GM18858 (cell line): ENCODE data around the gene COA1.
"Not testable (repeated sequence)": the region's sequence is repeated elsewhere in the genome, so short reads cannot be mapped to it uniquely, and the experiment has no call there.

Source experiments
- ATAC-seq: cut with Tn5 transposase; IDR thresholded peaks from one replicate; pipeline ENCODE4 v1.9.1; 2021; ENCODE audit not compliant: unreplicated experiment

COA1 gene

DNA sequence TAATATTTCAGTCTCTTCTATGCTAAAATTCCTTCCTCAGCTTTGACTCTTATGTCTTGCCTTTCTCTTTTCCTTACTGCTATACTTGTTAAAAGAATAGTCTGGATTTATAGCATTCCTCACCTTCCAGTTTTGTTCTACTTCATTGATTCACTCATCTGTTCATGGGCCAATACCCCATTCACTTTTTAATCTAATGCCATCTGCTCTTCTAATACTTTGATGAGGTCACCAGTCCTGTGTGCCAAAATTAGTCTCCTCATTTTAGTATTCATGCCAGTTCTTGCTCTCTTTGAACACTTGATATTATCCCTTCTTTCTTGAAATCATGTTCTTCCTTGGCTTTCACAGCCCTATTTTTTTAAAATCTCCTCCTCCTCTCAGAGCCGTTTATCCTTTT lies 127.1 kb downstream of the COA1 start:
- no peak for ATAC-seq

DNA sequence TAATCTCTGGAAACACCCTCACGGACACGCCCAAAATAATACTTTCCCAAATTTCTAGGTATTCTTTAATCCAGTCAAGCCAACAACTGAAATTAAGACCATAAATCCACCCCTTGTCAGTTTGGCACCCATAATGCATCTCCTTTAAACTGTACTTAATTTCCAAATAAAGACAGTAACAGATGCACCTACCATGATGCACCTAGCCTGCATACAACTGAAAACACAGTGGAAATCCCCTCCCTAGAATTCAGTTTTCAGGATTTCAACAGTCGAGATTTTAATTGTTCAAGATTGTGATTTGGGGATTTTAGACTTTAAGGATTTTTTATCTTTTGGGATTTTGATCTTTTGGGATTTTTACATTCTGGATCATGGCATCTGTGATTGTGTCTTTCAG lies 129.3 kb downstream of the COA1 start:
- no peak for ATAC-seq

DNA sequence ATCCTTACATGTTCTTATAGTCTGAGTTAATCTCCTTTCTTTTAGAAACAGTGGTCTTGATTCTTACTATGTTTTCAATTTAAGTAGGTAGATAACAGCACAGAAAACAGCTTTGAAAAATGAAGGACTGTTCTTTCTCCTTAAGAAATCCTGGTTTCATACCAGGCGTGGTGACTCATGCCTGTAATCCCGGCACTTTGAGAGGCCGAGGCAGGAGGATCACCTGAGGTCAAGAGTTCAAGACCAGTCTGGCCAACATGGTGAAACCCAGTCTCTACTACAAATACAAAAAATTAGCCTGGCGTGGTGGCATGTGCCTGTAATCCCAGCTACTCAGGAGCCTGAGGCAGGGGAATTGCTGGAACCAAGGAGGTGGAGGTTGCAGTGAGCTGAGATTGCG lies 132.9 kb downstream of the COA1 start:
- ATAC-seq: not testable (repeated sequence)

DNA sequence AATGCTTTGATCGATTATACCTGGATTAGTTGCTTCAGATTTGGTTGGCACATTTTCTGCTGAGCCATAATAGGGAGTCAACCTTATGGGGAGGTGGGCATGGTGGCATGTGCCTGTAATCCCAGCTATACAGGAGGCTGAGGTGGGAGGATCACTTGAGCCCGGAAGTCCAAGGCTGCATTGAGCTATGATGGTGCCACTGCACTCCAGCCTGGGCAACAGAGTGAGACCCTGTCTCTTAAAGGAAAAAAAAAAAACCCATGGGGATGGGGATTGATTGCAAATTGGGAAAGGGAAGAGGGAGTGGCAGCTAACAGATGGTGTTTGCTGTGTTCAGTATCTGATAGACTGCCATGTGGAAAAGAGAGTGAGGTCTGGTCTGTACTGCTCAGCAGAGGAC lies 135.3 kb downstream of the COA1 start:
- ATAC-seq: no peak

DNA sequence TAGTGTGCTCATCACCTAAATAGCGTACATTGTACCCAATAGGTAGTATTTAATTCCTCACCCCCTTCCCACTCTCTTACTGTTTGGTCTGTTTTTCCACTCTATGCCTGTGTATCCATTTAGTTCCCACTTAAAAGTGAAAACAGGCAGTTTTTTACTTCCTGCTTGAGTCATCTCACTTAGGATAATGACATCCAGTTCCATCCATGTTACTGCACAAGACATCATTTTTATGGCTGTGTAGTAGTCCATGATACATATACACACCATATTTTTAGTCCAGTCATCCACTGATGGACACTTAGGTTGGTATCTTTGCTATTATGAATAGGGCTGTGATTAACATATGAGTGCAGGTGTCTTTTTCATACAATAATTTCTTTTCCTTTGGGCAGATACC lies 136.3 kb downstream of the COA1 start:
- no peak for ATAC-seq

DNA sequence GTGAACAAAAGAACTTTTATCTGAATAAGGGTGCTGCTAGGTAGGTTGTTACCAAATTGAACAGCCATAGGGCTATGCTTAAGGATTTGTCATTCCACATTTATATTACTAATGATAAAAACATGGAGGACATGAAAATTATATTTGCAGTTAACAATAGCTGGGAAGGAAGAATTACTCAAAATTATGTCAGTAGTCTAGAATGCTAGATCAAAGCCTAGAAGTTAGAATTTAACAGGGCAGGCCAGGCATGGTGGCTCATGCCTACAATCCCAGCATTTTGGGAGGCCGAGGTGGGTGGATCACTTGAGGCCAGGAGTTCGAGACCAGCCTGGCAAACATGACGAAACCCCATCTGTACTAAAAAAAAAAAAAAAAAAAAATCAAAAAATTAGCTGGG lies 137.0 kb downstream of the COA1 start:
- no peak for ATAC-seq

DNA sequence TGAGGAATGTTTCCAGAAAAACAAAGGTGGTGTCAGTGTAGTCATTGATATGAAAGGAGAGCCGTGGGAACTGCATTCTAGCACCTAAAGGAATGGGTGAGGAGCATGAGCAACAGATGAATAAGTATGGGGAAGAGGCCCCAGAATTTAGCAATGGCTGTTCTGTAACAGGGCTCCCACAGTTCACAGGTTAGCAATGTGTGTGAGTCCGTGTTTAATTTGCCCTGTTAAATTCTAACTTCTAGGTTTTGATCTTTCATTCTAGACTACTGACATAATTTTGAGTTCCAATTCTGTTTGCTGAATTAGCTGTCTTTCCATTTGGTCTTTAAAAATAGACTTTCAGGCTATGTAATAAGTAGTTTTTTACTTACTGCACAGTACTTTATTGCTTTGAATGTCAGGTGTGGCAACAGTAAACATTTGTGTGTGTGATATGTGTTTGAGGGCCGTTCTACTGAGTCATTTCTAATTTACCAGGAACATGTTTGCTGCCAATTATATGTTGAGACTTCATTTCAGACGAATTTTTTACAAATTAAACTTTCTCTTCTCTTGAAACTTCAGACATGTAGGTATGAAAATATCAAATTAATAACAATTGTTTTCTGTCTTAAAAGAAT lies 137.7 kb downstream of the COA1 start:
- ATAC-seq: no peak

DNA sequence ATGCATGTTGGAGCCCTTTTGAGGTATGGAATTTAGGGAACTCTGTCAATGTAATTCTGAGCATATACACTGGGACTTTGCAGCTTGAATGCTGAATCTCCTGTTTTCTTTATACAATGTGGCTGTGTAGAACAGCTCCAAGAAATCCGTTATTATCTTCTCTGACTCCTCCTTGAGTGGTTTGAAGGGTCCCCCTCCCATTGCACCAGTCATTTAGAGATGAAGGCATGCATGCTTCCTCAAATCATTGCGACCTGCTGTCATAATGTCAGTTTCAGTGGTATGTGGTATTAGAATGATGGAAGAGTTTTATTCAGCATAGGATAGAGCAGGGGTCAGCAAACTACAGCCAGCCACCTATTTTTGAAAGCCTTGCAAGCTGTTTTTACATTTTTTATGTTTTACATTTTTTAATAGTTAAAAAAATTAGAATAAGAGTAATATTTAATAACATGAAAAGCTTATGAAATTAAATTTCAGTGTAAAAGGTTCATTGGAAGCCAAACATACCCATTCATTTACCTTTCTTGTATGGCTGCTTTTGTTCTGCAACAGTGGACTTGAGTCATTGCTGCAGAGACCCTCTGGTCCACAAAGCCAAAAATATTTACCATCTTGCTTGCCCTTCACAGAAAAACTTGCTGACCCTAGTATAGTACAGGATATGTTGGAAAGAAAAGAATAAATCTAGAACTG lies 138.3 kb downstream of the COA1 start:
- ATAC-seq: peak; percentile 70

DNA sequence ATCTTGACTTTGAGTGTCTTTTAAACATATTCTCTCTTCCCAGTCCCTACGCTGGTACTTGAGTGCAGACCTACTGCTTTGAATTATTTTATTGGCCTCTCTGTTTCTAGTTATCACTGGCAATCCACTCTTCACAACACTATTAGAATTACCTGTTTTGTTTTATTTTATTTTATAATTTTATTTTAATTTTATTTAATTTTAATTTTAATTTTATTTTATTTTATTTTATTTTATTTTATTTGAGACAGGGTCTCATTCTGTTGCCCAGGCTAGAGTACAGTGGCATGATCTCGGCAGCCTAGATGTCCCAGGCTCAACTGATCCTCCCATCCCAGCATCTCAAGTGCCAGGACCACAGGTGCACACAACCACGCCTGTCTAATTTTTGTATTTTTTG lies 139.6 kb downstream of the COA1 start:
- ATAC-seq: no peak
